ENCODE measurements around the gene ACRV1.

The ACRV1 gene

DNA sequence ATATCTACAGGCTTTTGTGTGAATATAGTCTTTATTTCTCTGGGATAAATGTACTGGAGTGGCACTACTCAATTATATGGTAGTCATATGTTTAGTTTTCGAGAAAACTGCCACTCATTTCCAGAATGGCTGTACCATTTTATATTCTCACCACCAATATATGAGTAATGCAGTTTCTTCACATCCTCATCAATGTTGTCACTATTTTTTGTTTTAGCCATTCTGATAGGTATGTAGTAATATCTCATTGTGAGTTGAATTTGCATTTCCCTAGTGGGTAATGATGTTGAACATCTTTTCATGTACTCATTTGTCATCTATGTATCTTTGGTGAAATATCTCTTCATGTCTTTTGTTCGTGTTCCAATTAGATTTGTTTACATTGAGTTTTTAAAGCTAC is 18.0 kb downstream of the ACRV1 start:
- no peaks in the 10 kb centered on the region for H3K27me3 ChIP-seq (ENCODE audit: insufficient read depth, low read length, poor library complexity)
- H3K79me1 ChIP-seq (ENCODE audit: low read length) = no peaks in the 10 kb centered on the region
- no peak overlapping the region for H2AK5ac ChIP-seq (ENCODE audit: low read length)
- H3K27ac ChIP-seq (ENCODE audit: low read depth, low read length) = no peak overlapping the region
- DNase-seq = no peak
- no peak overlapping the region for H2BK5ac ChIP-seq (ENCODE audit: low read length)
- no CpG with 5 or more reads among the region's 2 CpGs for WGBS (ENCODE audit: extremely low coverage, insufficient coverage, low lambda C conversion rate)
- no peak overlapping the region for H4K8ac ChIP-seq (ENCODE audit: low read depth, low read length)
- H3K56ac ChIP-seq (ENCODE audit: low read length) = no peak overlapping the region
- H2BK120ac ChIP-seq (ENCODE audit: low read depth, low read length) = no peak overlapping the region
- no peak overlapping the region for H4K5ac ChIP-seq (ENCODE audit: low read length)
- no peak overlapping the region for H3K4me2 ChIP-seq (ENCODE audit: low read length)
- no peak overlapping the region for H3K4me3 ChIP-seq (ENCODE audit: low read length)
- no peak overlapping the region for H3K23ac ChIP-seq (ENCODE audit: low read length)
- H3K79me2 ChIP-seq (ENCODE audit: control insufficient read depth, insufficient read depth, low read length) = no peaks in the 10 kb centered on the region
- H3K18ac ChIP-seq (ENCODE audit: low read length) = no peak overlapping the region
- no peak overlapping the region for H2BK15ac ChIP-seq (replicated peaks; ENCODE audit: low read depth)
- H3K4me1 ChIP-seq (ENCODE audit: control insufficient read depth, low read depth, low read length) = no peaks in the 10 kb centered on the region
- H3K36me3 ChIP-seq (ENCODE audit: control insufficient read depth, insufficient read depth, low read length) = no peaks in the 10 kb centered on the region
- H3K9ac ChIP-seq (ENCODE audit: low read length) = no peak overlapping the region
- no peak overlapping the region for H3K4ac ChIP-seq (ENCODE audit: low read depth, low read length)

DNA sequence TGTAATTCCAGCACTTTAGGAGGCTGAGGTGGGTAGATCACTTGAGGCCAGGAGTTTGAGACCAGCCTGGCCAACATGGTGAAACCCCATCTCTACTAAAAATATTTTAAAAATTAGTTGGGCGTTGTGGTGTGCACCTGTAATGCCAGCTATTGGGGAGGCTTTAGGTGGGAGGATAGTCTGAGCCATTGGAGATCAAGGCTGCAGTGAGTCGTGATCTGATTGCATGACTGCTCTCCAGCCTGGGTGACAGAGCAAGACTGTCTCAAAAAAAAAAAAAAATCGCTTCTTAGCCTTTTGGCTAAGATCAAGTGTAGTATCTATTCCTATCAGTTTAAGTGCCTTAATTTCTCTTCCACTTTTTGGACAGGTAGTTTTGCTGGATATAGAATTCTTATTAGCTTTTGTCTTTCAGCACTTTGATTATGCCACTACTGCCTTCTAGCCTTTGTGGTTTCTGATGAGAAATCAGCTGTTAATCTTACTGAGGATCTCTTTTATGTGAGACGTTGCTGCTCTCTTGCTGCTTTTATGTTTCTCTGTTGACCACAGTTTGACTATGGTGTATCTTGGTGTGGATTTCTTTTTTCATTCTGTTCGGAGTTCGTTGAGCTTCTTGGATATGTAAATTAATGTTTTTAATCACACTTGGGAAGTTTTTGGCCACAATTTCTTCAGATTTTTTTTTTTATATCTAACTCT is 31.0 kb downstream of the ACRV1 start:
- no peak overlapping the region for H2AK5ac ChIP-seq (ENCODE audit: low read length)
- H3K23ac ChIP-seq (ENCODE audit: low read length) = no peak overlapping the region
- no peak overlapping the region for H4K8ac ChIP-seq (ENCODE audit: low read depth, low read length)
- no CpG with 5 or more reads among the region's 6 CpGs for WGBS (ENCODE audit: extremely low coverage, insufficient coverage, low lambda C conversion rate)
- H3K56ac ChIP-seq (ENCODE audit: low read length) = no peak overlapping the region
- H3K36me3 ChIP-seq (ENCODE audit: control insufficient read depth, insufficient read depth, low read length) = no peaks in the 10 kb centered on the region
- H3K18ac ChIP-seq (ENCODE audit: low read length) = no peak overlapping the region
- no peak overlapping the region for H3K4me2 ChIP-seq (ENCODE audit: low read length)
- no peak overlapping the region for H2BK5ac ChIP-seq (ENCODE audit: low read length)
- H3K4me1 ChIP-seq (ENCODE audit: control insufficient read depth, low read depth, low read length) = no peaks in the 10 kb centered on the region
- peaks cover 4% of the 10 kb centered on the region for H3K79me1 ChIP-seq (ENCODE audit: low read length)
- no peak for DNase-seq
- no peak overlapping the region for H2BK120ac ChIP-seq (ENCODE audit: low read depth, low read length)
- H3K27me3 ChIP-seq (ENCODE audit: insufficient read depth, low read length, poor library complexity) = no peaks in the 10 kb centered on the region
- H3K4ac ChIP-seq (ENCODE audit: low read depth, low read length) = no peak overlapping the region
- H3K27ac ChIP-seq (ENCODE audit: low read depth, low read length) = no peak overlapping the region
- peaks cover 3% of the 10 kb centered on the region for H3K79me2 ChIP-seq (ENCODE audit: control insufficient read depth, insufficient read depth, low read length)
- no peak overlapping the region for H4K5ac ChIP-seq (ENCODE audit: low read length)
- H3K4me3 ChIP-seq (ENCODE audit: low read length) = no peak overlapping the region
- H3K9ac ChIP-seq (ENCODE audit: low read length) = no peak overlapping the region
- H2BK15ac ChIP-seq (replicated peaks; ENCODE audit: low read depth) = no peak overlapping the region

DNA sequence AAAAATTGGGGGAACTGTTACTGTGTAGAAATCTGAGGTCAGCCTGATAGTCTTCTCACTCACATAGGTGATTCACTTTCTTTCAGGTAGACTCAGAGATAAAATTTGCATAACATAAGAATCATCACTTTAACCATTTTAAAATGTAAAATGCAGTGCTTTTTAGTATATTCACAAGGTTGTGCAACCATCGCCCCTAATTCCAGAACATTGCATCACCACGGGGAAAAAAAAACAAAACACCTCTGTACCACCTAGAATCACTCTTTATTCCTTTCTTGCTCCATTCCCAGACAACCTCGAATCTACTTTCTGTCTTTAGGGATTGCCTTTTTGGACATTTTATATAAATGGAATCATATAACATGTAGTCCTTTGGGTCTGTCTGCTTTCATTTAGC is 34.8 kb downstream of the ACRV1 start:
- Histone ChIP-seq H3K27me3 (ENCODE audit: insufficient read depth, low read length, poor library complexity) (no peaks in the 10 kb centered on the region), H4K5ac (ENCODE audit: low read length) (no peak overlapping the region), H3K56ac (ENCODE audit: low read length) (no peak overlapping the region), H3K4ac (ENCODE audit: low read depth, low read length) (no peak overlapping the region), H3K18ac (ENCODE audit: low read length) (no peak overlapping the region), H2BK120ac (ENCODE audit: low read depth, low read length) (no peak overlapping the region), H3K36me3 (ENCODE audit: control insufficient read depth, insufficient read depth, low read length) (no peaks in the 10 kb centered on the region), H3K4me2 (ENCODE audit: low read length) (no peak overlapping the region), H3K79me1 (ENCODE audit: low read length) (peaks cover 3% of the 10 kb centered on the region), H3K23ac (ENCODE audit: low read length) (no peak overlapping the region), H2AK5ac (ENCODE audit: low read length) (no peak overlapping the region), H4K8ac (ENCODE audit: low read depth, low read length) (no peak overlapping the region), H3K79me2 (ENCODE audit: control insufficient read depth, insufficient read depth, low read length) (peaks cover 2% of the 10 kb centered on the region), H3K9ac (ENCODE audit: low read length) (no peak overlapping the region), H3K4me1 (ENCODE audit: control insufficient read depth, low read depth, low read length) (no peaks in the 10 kb centered on the region), H3K4me3 (ENCODE audit: low read length) (no peak overlapping the region), H3K27ac (ENCODE audit: low read depth, low read length) (no peak overlapping the region), H2BK5ac (ENCODE audit: low read length) (no peak overlapping the region), H2BK15ac (replicated peaks; ENCODE audit: low read depth) (no peak overlapping the region)
- WGBS (ENCODE audit: extremely low coverage, insufficient coverage, low lambda C conversion rate) = no CpG with 5 or more reads among the region's 3 CpGs
- no peak for DNase-seq

DNA sequence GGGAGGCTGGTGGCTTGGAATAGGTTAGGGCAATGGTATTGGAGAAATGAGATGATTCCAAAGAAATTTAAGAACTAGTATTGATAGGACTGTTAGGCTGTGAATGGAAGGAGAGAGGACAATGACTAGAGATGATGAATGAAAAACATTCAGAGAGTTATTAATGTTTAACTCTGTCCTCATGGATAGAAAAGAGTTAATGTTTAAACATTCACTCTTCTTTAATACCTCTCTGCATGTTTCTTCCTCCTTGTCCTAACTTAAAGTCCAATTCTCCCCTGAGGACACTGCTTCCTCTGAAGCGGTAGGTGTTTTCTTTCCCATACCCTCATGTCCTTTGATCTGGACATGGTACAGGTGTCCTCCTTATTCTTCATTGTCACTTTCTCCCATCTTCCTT is 42.3 kb downstream of the ACRV1 start:
- no peak overlapping the region for H3K4me2 ChIP-seq (ENCODE audit: low read length)
- no peak overlapping the region for H2BK120ac ChIP-seq (ENCODE audit: low read depth, low read length)
- H2BK15ac ChIP-seq (replicated peaks; ENCODE audit: low read depth) = no peak overlapping the region
- H3K27me3 ChIP-seq (ENCODE audit: insufficient read depth, low read length, poor library complexity) = no peaks in the 10 kb centered on the region
- H4K5ac ChIP-seq (ENCODE audit: low read length) = no peak overlapping the region
- H3K18ac ChIP-seq (ENCODE audit: low read length) = no peak overlapping the region
- no peak overlapping the region for H2AK5ac ChIP-seq (ENCODE audit: low read length)
- no peaks in the 10 kb centered on the region for H3K4me1 ChIP-seq (ENCODE audit: control insufficient read depth, low read depth, low read length)
- WGBS (ENCODE audit: extremely low coverage, insufficient coverage, low lambda C conversion rate) = no CpG with 5 or more reads among the region's 1 CpG
- no peak overlapping the region for H3K4ac ChIP-seq (ENCODE audit: low read depth, low read length)
- no peaks in the 10 kb centered on the region for H3K79me1 ChIP-seq (ENCODE audit: low read length)
- H3K36me3 ChIP-seq (ENCODE audit: control insufficient read depth, insufficient read depth, low read length) = no peaks in the 10 kb centered on the region
- H3K27ac ChIP-seq (ENCODE audit: low read depth, low read length) = no peak overlapping the region
- no peak overlapping the region for H3K4me3 ChIP-seq (ENCODE audit: low read length)
- no peak for DNase-seq
- no peak overlapping the region for H4K8ac ChIP-seq (ENCODE audit: low read depth, low read length)
- H3K79me2 ChIP-seq (ENCODE audit: control insufficient read depth, insufficient read depth, low read length) = no peaks in the 10 kb centered on the region
- no peak overlapping the region for H2BK5ac ChIP-seq (ENCODE audit: low read length)
- no peak overlapping the region for H3K23ac ChIP-seq (ENCODE audit: low read length)
- H3K56ac ChIP-seq (ENCODE audit: low read length) = no peak overlapping the region
- no peak overlapping the region for H3K9ac ChIP-seq (ENCODE audit: low read length)

DNA sequence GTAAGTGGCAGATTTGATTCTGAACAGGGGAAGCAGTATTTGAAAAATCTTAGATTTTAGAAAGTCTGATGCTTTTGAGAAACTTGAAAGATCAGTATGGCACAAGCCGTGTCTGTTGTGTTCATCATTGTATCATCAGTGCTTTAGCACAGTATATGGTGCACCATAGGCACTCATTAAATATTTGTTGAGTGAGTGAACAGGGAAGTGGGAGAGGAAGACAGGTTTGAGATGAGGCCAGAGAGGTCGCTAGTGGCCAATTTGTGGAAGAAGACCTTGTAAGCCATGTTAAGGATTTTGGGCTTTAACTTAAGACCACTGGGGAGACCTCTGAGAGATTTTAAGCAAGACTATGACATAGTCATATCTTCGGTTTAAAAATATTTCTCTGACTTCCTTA is 42.8 kb downstream of the ACRV1 start:
- H2BK15ac ChIP-seq (replicated peaks; ENCODE audit: low read depth) = no peak overlapping the region
- DNase-seq = no peak
- H4K8ac ChIP-seq (ENCODE audit: low read depth, low read length) = no peak overlapping the region
- no peak overlapping the region for H3K9ac ChIP-seq (ENCODE audit: low read length)
- no peak overlapping the region for H3K4me2 ChIP-seq (ENCODE audit: low read length)
- no peak overlapping the region for H3K56ac ChIP-seq (ENCODE audit: low read length)
- H2BK120ac ChIP-seq (ENCODE audit: low read depth, low read length) = no peak overlapping the region
- H3K4me1 ChIP-seq (ENCODE audit: control insufficient read depth, low read depth, low read length) = no peaks in the 10 kb centered on the region
- H3K27ac ChIP-seq (ENCODE audit: low read depth, low read length) = no peak overlapping the region
- H3K4ac ChIP-seq (ENCODE audit: low read depth, low read length) = no peak overlapping the region
- H3K18ac ChIP-seq (ENCODE audit: low read length) = no peak overlapping the region
- no peaks in the 10 kb centered on the region for H3K27me3 ChIP-seq (ENCODE audit: insufficient read depth, low read length, poor library complexity)
- H3K36me3 ChIP-seq (ENCODE audit: control insufficient read depth, insufficient read depth, low read length) = no peaks in the 10 kb centered on the region
- H2AK5ac ChIP-seq (ENCODE audit: low read length) = no peak overlapping the region
- WGBS (ENCODE audit: extremely low coverage, insufficient coverage, low lambda C conversion rate) = no CpG with 5 or more reads among the region's 3 CpGs
- H3K79me2 ChIP-seq (ENCODE audit: control insufficient read depth, insufficient read depth, low read length) = no peaks in the 10 kb centered on the region
- H3K23ac ChIP-seq (ENCODE audit: low read length) = no peak overlapping the region
- H3K79me1 ChIP-seq (ENCODE audit: low read length) = no peaks in the 10 kb centered on the region
- no peak overlapping the region for H3K4me3 ChIP-seq (ENCODE audit: low read length)
- H4K5ac ChIP-seq (ENCODE audit: low read length) = no peak overlapping the region
- H2BK5ac ChIP-seq (ENCODE audit: low read length) = no peak overlapping the region

Measured in mesendoderm (in vitro differentiated cells).